Central memory CD8-positive, alpha-beta T cell (primary cell): ENCODE results near the gene ITPA.

Experiments
- ATAC-seq: fragments of 150-1000 bp; cut with Tn5 transposase; replicated peaks from 2 replicates; pipeline ENCODE4 v1.10.0; 2022; ENCODE audit warnings: mild to moderate bottlenecking, moderate FRiP score, moderate number of reproducible peaks; ENCODE audit not compliant: poor library complexity, severe bottlenecking; ENCODE audit errors: extremely low read depth
- DNase-seq, 2 donors: peaks; one replicate each; pipeline ENCODE4 v3.0.0; 2021; ENCODE audit warnings: low spot score in 2 of 2
- H3K27ac Mint-ChIP-seq: one replicate; pipeline ENCODE4 v1.8.0; 2022; ENCODE audit warnings: low read depth, mild to moderate bottlenecking, moderate library complexity, mixed read lengths
- H3K27me3 Mint-ChIP-seq: one replicate; pipeline ENCODE4 v1.8.0; 2022; ENCODE audit warnings: mixed read lengths
- H3K36me3 Mint-ChIP-seq: one replicate; pipeline ENCODE4 v1.8.0; 2022; ENCODE audit warnings: mild to moderate bottlenecking, moderate library complexity, mixed read lengths; ENCODE audit not compliant: insufficient read depth
- H3K4me1 Mint-ChIP-seq: one replicate; pipeline ENCODE4 v1.8.0; 2022; ENCODE audit warnings: mixed read lengths
- H3K4me3 Mint-ChIP-seq: one replicate; pipeline ENCODE4 v1.8.0; 2022; ENCODE audit warnings: mild to moderate bottlenecking, moderate library complexity, mixed read lengths
- H3K9me3 Mint-ChIP-seq: one replicate; pipeline ENCODE4 v1.8.0; 2022; ENCODE audit warnings: mixed read lengths

The ITPA gene

DNA sequence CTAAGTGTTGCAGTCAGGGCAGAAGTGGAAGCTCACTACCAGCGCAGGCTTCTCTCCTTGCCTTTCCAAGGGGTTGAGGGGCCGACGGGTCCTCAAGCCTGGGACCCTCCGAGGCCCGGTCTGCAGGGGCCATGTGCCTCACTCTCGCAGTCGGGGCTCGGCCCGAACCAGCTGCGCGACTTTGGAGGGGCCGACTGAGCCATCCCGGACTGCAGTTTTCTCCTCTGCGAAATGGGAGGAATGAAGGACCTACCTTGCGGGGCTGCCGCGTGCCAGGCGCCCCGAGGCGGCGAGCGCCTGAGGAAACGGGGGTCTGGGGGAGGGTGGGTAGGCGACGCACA, 41.6 kb upstream of the ITPA start:
- H3K27me3 Mint-ChIP-seq, result peaks cover 31% of the 10 kb centered on the region
- H3K4me3 Mint-ChIP-seq, result no peak overlapping the region
- peaks cover 4% of the 10 kb centered on the region for H3K36me3 Mint-ChIP-seq
- DNase-seq (no peak), ATAC-seq (no peak)
- H3K9me3 Mint-ChIP-seq, result no peaks in the 10 kb centered on the region
- no peak overlapping the region for H3K27ac Mint-ChIP-seq
- peaks cover 13% of the 10 kb centered on the region for H3K4me1 Mint-ChIP-seq

GRCh38 chr20:3168079-3168828, 41.0 kb upstream of the ITPA start:
- Mint-ChIP-seq H3K27me3 (peaks cover 31% of the 10 kb centered on the region), H3K4me3 (no peak overlapping the region), H3K27ac (no peak overlapping the region)

GRCh38 chr20:3168829-3169590, 40.3 kb upstream of the ITPA start:
- no peak for DNase-seq
- Mint-ChIP-seq H3K27ac (no peak overlapping the region), H3K4me3 (no peak overlapping the region), H3K27me3 (peaks cover 31% of the 10 kb centered on the region), H3K4me1 (peaks cover 13% of the 10 kb centered on the region), H3K9me3 (no peaks in the 10 kb centered on the region), H3K36me3 (peaks cover 11% of the 10 kb centered on the region)
- no peak for ATAC-seq

More at GRCh38 chr20:3168079-3168828, 41.0 kb upstream of the ITPA start:
- Mint-ChIP-seq H3K4me1 (peaks cover 13% of the 10 kb centered on the region), H3K9me3 (no peaks in the 10 kb centered on the region), H3K36me3 (peaks cover 6% of the 10 kb centered on the region)
- DNase-seq (no peak), ATAC-seq (no peak)

DNA sequence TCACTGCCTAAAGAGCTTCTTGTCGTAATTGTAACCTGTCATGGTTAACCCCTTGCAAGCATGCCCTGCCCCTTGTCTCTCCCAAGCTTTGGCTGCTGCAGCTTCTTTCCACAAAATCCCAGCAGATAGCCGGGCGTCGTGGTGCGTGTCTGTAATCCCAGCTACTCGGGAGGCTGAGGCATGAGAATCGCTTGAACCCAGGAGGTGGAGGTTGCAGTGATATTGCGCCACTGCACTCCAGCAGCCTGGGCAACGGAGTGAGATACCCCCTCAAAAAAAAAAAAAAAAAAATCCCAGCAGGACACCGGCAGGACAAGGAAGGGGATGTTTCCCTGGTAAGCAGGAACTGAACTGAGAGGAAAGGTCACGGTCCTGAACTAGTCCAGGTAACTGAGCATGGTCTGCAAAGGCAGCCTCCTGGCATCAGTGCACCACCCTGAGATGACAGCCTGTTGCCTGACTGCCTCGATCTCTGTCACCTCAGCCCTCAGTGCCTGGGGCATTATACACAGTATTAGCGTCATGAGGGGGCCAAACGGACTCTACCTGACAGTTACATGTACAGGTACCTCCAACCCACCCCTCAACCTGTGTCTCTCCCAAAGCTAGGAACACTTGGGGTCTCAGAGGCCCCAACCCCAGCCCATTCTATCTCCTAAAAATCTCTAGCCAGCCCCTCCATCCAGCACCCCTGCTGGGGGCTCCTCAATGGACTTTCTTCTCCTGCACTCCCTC, 37.7 kb upstream of the ITPA start:
- DNase-seq (no peak), ATAC-seq (no peak)
- peaks cover 46% of the 10 kb centered on the region for H3K27me3 Mint-ChIP-seq
- peaks cover 18% of the 10 kb centered on the region for H3K36me3 Mint-ChIP-seq
- H3K9me3 Mint-ChIP-seq, result no peaks in the 10 kb centered on the region
- peak overlapping the region; percentile 79 for H3K4me3 Mint-ChIP-seq
- H3K4me1 Mint-ChIP-seq, result peaks cover 19% of the 10 kb centered on the region
- no peak overlapping the region for H3K27ac Mint-ChIP-seq

- peaks cover 46% of the 10 kb centered on the region for H3K27me3 Mint-ChIP-seq
- peak overlapping the region; percentile 79 for H3K4me3 Mint-ChIP-seq
- H3K4me1 Mint-ChIP-seq, result peaks cover 19% of the 10 kb centered on the region
- ATAC-seq (no peak), DNase-seq (no peak)
- H3K36me3 Mint-ChIP-seq, result peaks cover 18% of the 10 kb centered on the region
- H3K9me3 Mint-ChIP-seq, result no peaks in the 10 kb centered on the region
- H3K27ac Mint-ChIP-seq, result peak overlapping the region; percentile 67
Observed at GRCh38 chr20:3172126-3172932, 37.0 kb upstream of the ITPA start.

GRCh38 chr20:3172933-3173609, 36.2 kb upstream of the ITPA start, which contains the start of gene LZTS3:
Gene LZTS3 (minus strand): TSS chr20:3173549. CDS start chr20:3167163, 6,386 bp downstream.
- DNase-seq (peak; percentile 79 to 85), ATAC-seq (peak; percentile 92)
- Mint-ChIP-seq H3K4me3 (peak within 1 kb of the TSS; percentile 79), H3K27me3 (peaks cover 46% of the 10 kb centered on the region), H3K9me3 (no peaks in the 10 kb centered on the region), H3K36me3 (peaks cover 18% of the 10 kb centered on the region), H3K27ac (peak within 1 kb of the TSS; percentile 67), H3K4me1 (peaks cover 19% of the 10 kb centered on the region)

DNA sequence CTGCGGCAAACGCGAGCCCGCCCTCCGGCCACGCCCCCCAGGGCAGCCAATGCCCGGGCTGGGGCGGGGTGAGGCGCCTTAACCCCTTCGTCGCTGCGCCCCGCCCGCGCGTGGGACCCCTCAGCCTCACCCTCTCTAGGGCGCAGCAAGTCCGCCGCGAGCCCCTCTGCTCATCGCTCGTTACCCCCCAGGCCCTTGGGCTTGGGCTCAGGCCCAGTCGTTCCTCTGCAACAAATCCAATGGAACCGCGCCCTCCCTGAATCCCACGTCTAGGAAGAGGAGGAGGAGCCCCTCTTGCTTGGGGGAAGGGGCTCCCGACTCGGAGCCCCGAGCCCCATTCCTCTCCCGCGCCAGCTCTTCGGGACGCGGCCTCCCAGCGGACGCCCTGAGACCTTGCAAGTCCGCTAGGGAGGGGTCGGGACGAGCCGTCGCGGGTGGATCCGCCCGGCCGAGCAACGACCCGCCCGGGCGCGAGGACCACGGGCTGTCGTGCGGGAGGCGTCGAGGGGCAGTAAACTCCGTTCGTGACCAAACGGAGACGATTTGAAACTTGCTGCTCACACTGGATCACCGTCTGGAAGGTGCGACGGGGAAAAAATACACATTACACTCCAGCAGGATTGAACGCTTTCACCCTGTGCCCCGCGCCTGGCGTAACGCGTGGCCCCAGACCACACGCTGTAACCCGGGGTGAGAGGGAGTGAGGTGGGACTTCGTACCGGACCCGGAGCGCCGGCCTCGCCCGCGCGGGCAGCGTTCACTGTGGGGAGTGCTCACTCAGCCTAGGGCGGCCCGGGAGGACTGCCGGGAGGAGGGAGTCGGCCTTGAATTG, 35.5 kb upstream of the ITPA start:
- DNase-seq, result peak; percentile 21 to 81
- Mint-ChIP-seq H3K4me1 (peaks cover 15% of the 10 kb centered on the region), H3K9me3 (no peaks in the 10 kb centered on the region), H3K4me3 (peak overlapping the region; percentile 79), H3K36me3 (peaks cover 18% of the 10 kb centered on the region), H3K27me3 (peaks cover 39% of the 10 kb centered on the region), H3K27ac (peak overlapping the region; percentile 67)
- peak; percentile 10 for ATAC-seq

- Mint-ChIP-seq H3K9me3 (no peaks in the 10 kb centered on the region), H3K4me1 (peaks cover 15% of the 10 kb centered on the region), H3K36me3 (peaks cover 17% of the 10 kb centered on the region), H3K27ac (no peak overlapping the region), H3K27me3 (peaks cover 31% of the 10 kb centered on the region), H3K4me3 (peak overlapping the region; percentile 79)
- ATAC-seq, result no peak
- DNase-seq, result no peak
Observed at GRCh38 chr20:3174442-3175261, 34.6 kb upstream of the ITPA start.

GRCh38 chr20:3175270-3175669, 34.0 kb upstream of the ITPA start:
- ATAC-seq, result no peak
- peaks cover 28% of the 10 kb centered on the region for H3K27me3 Mint-ChIP-seq
- H3K36me3 Mint-ChIP-seq, result peaks cover 17% of the 10 kb centered on the region
- no peak for DNase-seq
- H3K9me3 Mint-ChIP-seq, result no peaks in the 10 kb centered on the region
- H3K4me1 Mint-ChIP-seq, result peaks cover 15% of the 10 kb centered on the region
- H3K4me3 Mint-ChIP-seq, result peak overlapping the region; percentile 79
- no peak overlapping the region for H3K27ac Mint-ChIP-seq

GRCh38 chr20:3177746-3178485, 31.4 kb upstream of the ITPA start:
- peaks cover 15% of the 10 kb centered on the region for H3K27me3 Mint-ChIP-seq
- H3K27ac Mint-ChIP-seq, result no peak overlapping the region
- ATAC-seq (no peak), DNase-seq (no peak)
- no peak overlapping the region for H3K4me3 Mint-ChIP-seq
- peaks cover 18% of the 10 kb centered on the region for H3K36me3 Mint-ChIP-seq
- no peaks in the 10 kb centered on the region for H3K9me3 Mint-ChIP-seq
- peaks cover 6% of the 10 kb centered on the region for H3K4me1 Mint-ChIP-seq
